Ishikawa (cell line): ENCODE results near the gene PCDH9.

Experiments
- CEBPB ChIP-seq: IDR thresholded peaks from 2 replicates; pipeline ENCODE4 v1.6.1; 2012
- CREB1 ChIP-seq: IDR thresholded peaks from 2 replicates; pipeline ENCODE4 v1.6.1; 2012; ENCODE audit warnings: low read depth
- EGR1 ChIP-seq: IDR thresholded peaks from 2 replicates; pipeline ENCODE4 v1.6.1; 2012
- EP300 ChIP-seq: IDR thresholded peaks from 2 replicates; pipeline ENCODE4 v1.6.1; 2012; ENCODE audit warnings: borderline replicate concordance
- FOXM1 ChIP-seq: IDR thresholded peaks from 2 replicates; pipeline ENCODE4 v1.6.1; 2012; ENCODE audit warnings: low read depth, borderline replicate concordance
- NFIC ChIP-seq: IDR thresholded peaks from 2 replicates; pipeline ENCODE4 v1.6.1; 2012
- RAD21 ChIP-seq: IDR thresholded peaks from 2 replicates; pipeline ENCODE4 v1.6.1; 2012; ENCODE audit warnings: low read depth
- REST ChIP-seq: IDR thresholded peaks from 2 replicates; pipeline ENCODE4 v1.6.1; 2012; ENCODE audit warnings: low read depth, mild to moderate bottlenecking
- TAF1 ChIP-seq: IDR thresholded peaks from 2 replicates; pipeline ENCODE4 v1.6.1; 2012; ENCODE audit warnings: low read depth, mild to moderate bottlenecking
- TCF12 ChIP-seq: IDR thresholded peaks from 2 replicates; pipeline ENCODE4 v1.6.1; 2012; ENCODE audit warnings: low read depth
- TEAD4 ChIP-seq: IDR thresholded peaks from 2 replicates; pipeline ENCODE4 v1.6.1; 2012
- YY1 ChIP-seq: IDR thresholded peaks from 2 replicates; pipeline ENCODE4 v1.6.1; 2012; ENCODE audit warnings: low read depth
- ZBTB7A ChIP-seq: IDR thresholded peaks from 2 replicates; pipeline ENCODE4 v1.6.1; 2012; ENCODE audit warnings: low read depth
- TF ChIP-seq, protein P1 (sequence below): IDR thresholded peaks from 2 replicates; pipeline ENCODE4 v1.6.1; 2012
- TF ChIP-seq, protein P2 (sequence below): IDR thresholded peaks from 2 replicates; pipeline ENCODE4 v1.6.1; 2012

The PCDH9 gene

GRCh38 chr13:67200605-67201004 lies 29.5 kb downstream of the PCDH9 start:
- TF ChIP-seq ZBTB7A (no peak), NFIC (no peak), REST (no peak), EGR1 (no peak), EP300 (no peak), FOXM1 (no peak), TCF12 (no peak), CREB1 (no peak), YY1 (no peak), RAD21 (no peak), TEAD4 (no peak), TAF1 (no peak), CEBPB (no peak)
- TF ChIP-seq, protein P1, sequence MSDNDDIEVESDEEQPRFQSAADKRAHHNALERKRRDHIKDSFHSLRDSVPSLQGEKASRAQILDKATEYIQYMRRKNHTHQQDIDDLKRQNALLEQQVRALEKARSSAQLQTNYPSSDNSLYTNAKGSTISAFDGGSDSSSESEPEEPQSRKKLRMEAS: no peak
- TF ChIP-seq, protein P2, sequence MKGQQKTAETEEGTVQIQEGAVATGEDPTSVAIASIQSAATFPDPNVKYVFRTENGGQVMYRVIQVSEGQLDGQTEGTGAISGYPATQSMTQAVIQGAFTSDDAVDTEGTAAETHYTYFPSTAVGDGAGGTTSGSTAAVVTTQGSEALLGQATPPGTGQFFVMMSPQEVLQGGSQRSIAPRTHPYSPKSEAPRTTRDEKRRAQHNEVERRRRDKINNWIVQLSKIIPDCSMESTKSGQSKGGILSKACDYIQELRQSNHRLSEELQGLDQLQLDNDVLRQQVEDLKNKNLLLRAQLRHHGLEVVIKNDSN: no peak

DNA sequence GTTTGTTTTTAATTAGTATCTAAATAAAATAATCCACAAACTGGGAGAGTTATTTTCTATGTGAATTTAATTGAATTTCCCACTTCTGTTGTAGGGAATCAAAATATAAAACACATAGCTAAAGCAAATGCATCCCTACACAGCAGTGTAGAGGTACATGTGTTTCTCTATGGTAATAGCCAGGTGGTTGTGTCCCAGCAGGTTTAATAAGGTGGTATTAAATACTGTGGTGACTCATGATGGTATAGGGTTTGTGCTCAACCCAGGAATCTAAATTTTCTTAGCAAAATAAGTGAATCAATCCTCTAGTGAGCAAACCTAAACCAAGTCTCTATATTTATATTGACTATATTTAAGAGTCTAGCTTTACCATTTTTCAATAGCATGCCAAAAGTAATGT lies 30.0 kb downstream of the PCDH9 start:
- TF ChIP-seq NFIC (no peak), EP300 (no peak)

DNA sequence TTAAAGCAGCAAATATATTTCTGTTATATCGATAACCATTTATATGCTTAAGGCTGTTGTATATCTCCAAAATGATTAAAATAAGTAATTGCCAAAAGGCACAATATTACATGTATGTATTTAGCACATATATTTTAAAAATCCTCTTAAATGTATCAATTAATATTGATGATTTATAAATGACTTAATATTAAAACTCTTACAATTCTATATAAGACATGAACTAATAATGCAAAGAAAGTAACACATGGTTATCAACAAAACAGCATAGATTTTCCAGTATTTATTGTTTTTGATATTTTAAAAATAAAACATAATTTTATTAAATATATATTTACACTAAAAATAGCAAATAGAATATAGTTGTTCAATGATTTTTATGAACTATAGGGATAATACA lies 32.4 kb downstream of the PCDH9 start:
- TF ChIP-seq, protein P2: no peak
- no peak for TF ChIP-seq CREB1
- no peak for TF ChIP-seq TEAD4
- no peak for TF ChIP-seq FOXM1
- TF ChIP-seq EP300: no peak
- TF ChIP-seq RAD21: no peak
- no peak for TF ChIP-seq TCF12
- no peak for TF ChIP-seq TAF1
- no peak for TF ChIP-seq CEBPB
- no peak for TF ChIP-seq EGR1
- TF ChIP-seq ZBTB7A: no peak
- no peak for TF ChIP-seq YY1

GRCh38 chr13:67193979-67194378 lies 36.2 kb downstream of the PCDH9 start:
- no peak for TF ChIP-seq REST
- no peak for TF ChIP-seq TAF1
- TF ChIP-seq ZBTB7A: no peak
- TF ChIP-seq EP300: no peak
- TF ChIP-seq EGR1: no peak
- no peak for TF ChIP-seq CEBPB
- no peak for TF ChIP-seq TCF12
- TF ChIP-seq, protein P2: no peak
- no peak for TF ChIP-seq FOXM1
- no peak for TF ChIP-seq YY1
- no peak for TF ChIP-seq NFIC
- TF ChIP-seq TEAD4: no peak
- TF ChIP-seq CREB1: no peak

- TF ChIP-seq CEBPB (no peak), RAD21 (no peak), EP300 (no peak), TCF12 (no peak), REST (no peak), ZBTB7A (no peak), FOXM1 (no peak), NFIC (no peak), TAF1 (no peak), EGR1 (no peak), YY1 (no peak), CREB1 (no peak), TEAD4 (no peak)
- TF ChIP-seq, protein P1: no peak
- TF ChIP-seq, protein P2: no peak
Measured at GRCh38 chr13:67192751-67193150, 37.4 kb downstream of the PCDH9 start.
